GOT3 (cell line): ENCODE measurements around the gene GSTM3.
"Not testable (repeated sequence)": the region's sequence is repeated elsewhere in the genome, so short reads cannot be mapped to it uniquely, and the experiment has no call there.

ENCODE experiments used
- DNase-seq: peaks from one replicate; lab custom pipeline; 2025; ENCODE audit warnings: mixed read lengths; lab: John Stamatoyannopoulos, UW

The GSTM3 gene

DNA sequence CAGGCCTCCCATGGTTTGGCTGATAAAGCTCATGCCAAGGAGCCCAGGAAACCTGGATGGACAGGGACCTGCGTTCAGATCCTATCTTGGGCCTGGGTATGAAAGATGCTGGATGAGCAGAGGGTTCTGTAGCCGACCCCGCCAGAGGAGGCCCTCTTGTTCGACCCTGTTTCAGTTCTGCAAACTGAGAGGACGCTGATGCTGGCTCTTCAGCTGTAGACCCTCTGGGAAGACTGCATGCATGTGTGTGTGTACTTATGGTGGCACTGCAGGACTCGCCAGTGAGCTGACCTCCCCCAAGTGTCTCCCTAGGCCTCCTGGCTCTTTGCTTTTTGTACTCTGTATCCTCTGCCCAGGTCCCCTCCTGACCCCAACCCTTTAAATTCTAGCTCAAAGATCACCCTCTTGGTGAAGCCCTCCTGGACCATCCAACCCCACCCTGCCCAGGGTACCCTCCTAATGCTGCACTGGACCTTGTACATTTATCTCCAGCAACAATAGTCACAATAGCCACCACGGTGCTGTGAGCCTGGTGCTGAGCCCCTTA lies 21.3 kb upstream of the GSTM3 start:
- DNase-seq, result no peak

DNA sequence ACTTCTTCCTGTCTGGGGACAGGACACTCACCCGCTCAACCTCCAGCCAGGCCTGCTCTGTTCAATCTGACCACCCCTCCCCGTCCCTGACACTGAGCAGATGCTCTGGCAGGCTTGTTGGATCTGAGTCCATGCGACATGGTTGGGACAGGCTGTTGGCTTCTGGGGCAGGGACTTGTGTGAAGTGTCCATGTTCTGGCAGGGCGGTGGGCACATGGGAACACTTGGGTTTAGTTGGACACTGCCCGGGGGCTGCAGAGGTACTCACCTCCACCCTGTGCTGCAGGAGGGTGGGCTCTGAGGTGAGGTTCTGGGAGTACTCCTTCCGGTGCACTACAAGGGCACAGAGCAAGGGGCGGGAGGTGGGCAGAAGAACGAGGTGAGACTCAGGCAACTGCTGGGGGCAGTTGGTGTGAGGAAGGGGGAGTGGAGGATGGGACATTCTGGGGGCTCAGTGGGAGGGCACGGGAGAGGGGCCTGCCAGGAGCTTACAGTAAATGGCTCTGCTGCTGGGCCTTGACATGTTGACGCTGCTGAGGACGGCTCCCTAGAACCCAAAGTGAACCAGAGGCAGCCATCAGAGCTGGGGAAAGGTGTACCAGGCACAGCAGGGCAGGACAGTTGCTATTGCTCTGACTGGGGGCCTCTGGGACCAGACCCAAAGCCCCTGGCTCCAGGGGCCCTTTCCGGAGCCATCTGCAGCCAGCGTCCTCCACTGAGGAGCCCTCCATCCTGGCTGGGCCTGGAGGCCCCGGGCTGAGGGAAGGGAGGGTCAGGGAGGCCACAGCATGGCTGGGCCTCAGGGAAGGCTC lies 20.6 kb upstream of the GSTM3 start:
- no peak for DNase-seq

DNA sequence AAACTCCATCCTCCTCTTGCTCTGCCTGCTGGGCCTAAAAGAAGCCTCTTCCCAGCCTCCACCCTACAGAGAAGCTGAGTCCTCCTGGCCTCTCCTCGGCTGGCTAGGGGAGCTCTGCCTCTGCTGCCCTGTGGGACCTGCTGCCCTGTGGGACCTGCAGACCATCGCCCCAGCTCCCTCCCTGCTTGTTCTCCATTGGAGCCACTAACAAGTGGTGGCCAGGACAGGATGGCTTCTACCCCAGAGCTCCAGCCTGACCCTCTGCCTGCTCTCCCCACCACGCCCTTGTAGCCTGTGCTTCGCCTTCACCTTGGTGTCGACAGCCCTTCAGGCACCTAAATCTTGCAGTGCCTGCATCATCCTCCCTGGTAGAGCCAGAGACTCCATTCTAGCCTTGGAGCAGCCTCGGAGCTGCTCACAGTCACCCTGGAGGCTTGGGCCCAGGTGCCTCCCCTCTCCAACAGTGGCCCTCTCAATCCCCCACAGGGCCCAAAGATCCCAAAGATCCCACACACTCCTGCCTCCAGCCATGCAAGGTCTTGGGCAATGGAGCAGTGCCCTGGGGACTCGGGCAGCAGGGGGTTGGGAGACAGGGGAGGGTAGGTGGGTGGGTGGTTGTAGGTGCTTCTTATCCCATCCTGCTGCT lies 19.9 kb upstream of the GSTM3 start:
- no peak for DNase-seq

DNA sequence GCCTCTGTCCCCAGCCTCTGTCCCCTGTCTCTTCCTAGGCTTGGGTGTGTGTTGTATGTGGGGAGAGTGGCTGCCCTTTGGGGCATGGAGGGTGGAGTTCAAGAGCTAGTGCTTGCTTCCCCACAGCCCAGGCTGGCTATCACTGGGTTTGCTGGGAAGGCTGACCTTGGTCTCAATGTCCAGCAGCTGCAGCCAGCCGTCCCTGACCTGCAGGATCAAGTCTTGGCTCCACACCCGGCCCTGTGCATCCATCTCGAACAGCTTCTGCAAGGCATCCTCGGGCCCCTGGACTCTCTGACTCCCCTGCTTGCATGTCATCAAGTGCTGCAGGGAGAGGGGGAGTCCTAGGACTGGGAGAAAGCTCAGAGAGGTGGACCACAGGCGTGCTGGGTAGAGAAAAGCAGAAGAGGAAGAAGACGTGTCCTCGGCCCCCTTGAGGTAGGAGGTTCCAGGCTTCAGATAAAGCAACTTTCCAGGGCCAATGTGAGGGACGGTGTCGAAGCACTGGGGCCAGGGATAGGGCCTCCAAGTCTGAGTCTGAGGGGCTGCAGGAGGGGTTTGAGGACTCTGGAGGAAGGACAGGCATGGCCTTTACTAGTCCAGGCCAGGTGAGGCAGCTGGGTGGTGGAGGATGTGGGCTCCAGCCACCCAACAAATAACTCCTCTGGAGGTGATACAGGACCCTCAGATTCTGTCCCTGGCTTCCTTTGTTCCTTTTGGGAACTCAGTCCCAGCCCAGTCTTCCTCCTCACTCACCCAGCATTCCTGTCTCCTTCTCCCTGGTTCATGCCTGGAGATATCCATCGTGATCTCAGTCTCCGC lies 18.9 kb upstream of the GSTM3 start:
- DNase-seq, result no peak

DNA sequence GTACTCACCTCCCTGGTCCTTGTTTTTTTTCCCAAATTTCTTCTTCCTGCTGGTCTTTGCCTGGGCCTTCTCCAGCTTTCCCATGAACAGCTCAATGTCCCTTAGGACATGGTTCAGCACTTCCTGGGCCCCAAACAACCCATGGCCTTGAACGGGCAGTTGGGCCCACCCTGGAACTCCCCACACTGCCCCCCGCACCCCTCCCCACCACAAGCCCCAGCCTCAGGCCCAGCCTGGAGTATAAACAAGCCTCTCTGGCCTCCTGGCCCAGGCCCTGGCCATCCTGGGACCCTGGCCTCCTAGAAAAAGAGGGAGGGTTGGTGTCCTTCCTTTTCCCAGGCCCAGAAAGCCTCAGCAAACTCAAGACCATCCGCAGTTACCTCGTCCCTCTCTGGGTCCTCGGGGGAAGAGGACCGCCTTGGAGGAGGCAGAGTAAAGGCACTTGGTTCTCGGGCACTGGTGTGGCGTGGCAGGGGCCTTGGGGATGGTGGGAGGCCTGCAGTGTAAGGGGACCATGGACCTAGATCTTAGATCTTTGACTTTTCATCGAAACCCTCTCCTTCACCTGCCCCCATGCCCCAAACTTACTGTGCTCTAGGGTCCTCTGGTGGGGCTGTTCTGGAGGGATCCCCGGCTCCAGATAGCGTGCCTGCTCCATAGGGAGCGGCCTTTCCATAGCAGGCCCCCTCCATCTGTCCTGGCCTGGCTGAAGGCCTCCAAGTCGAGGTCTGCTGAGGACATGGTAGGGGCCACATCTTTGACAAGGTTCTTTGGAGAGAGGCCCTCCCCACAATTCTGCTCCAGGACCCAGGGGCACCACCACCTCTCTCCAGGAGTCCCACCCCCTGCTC lies 17.3 kb upstream of the GSTM3 start:
- no peak for DNase-seq

DNA sequence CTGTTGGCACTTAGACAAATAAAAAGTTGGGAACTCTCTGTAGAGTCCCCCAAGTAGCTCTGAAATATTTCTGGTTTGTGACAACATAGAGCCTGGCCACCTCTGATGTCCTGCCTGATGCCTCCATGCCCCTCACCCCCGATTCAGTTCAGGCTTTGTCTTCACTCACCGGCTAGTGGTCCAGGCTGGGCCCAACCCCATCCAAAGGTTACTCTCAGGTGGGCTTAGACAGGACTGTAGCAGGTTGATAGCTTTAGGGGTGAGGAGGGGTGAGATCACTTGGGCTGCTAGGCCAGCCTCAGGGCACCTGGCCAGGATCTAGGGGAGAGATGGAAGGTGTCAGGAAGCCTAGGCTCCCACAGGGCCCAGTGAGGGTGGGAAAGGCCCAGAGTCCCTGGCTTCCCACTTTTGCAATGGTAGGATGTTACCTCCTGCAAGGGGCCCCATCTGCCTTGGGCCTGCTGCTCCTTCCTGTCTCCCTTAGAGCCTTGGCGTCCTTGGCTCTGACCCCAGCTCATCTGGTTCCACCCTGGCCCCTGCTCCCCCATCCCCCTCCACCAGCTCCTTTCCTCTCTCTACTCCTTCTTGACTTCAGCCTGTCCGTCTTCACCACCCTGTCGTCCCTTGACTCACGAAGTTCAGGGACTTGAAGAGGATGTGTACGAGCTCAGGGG lies 16.1 kb upstream of the GSTM3 start:
- no peak for DNase-seq

DNA sequence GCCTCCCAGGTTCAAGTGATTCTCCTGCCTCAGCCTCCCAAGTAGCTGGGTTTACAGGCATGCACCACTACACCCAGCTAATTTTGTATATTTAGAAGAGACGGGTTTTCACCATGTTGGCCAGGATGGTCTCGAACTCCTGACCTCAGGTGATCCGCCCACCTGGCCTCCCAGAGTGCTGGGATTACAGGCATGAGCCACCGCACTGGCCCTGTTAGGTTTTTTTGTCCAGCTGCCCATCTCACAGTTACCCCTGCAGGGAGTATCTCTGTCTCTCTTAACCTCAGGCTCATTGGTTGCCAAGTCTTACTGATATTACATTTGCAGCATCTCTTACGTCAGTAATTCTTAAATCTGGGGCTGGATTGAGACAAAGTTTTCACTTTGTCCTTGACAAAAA lies 15.5 kb upstream of the GSTM3 start:
- DNase-seq, result not testable (repeated sequence)

DNA sequence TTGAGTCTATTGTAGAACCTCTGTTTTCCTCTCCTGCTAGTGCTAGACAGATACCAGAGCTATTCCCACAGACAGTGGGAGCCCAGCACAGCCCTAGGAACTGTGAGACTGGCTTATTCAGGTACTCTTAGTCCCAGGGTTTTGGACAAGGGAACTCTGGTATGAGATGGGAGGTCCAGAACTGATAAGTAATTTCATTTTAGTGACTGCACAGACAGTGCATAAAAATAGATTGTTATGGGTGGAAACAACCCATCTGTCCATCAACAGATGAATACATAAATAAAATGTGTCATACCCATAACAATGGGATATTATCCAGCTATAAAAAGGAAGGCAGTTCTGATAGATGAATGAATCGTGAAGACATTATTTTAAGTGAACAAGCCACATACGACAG lies 13.9 kb upstream of the GSTM3 start:
- DNase-seq, result no peak

DNA sequence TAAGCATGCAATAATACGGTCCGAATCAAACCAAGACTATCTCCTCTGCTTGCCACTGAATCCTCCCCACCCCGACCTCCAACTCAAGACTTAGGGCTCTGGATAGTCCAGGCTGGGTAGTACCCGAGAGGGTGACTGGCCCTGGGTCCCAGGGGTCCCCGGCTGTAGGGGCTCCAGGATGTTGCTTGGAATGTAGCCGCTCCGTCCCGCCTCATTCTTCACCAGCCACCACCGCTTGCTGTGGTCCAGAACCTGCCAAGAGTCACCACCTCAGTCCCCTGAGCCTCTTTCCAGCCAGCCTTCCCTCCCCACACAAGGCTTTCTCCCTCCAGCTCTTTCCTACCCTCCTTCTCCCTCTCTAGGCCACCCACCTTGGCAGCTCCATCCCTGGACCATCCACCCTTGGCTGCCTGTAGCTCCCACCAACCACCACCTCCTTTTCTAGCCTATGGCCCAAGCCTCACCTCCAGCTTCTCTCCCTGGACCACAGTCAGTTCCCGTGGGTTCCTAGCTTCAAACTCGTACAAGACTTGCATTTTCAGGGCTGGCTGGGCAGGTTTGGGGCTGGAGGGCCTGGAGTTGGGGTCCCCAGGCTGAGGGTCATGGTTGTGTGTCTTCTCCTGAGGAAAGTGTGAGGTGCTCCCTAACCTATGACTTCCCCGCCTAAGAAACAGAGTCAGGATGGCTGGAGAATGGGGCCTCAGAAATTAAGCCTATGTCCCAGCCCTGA lies 10.9 kb upstream of the GSTM3 start:
- no peak for DNase-seq

DNA sequence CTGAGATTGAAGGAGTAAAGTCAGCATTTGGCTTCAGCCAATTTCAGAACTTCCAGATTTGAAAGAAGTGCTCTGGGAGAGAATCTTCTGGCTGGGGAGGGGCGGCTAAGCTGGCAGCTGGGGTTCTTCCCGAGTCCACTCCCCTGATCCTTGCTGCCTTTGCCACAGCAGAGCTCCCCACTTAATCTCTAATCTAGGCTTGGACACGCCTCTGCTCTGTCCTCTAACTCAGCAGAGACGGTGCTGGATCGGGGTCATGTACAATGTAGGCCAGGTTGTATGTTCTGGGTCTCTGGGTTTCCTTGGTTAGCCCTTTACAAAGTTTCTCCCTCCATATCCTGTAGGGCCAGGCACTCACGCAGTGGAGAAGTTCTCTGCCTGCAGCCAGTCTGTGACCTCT lies 10.1 kb upstream of the GSTM3 start:
- no peak for DNase-seq

DNA sequence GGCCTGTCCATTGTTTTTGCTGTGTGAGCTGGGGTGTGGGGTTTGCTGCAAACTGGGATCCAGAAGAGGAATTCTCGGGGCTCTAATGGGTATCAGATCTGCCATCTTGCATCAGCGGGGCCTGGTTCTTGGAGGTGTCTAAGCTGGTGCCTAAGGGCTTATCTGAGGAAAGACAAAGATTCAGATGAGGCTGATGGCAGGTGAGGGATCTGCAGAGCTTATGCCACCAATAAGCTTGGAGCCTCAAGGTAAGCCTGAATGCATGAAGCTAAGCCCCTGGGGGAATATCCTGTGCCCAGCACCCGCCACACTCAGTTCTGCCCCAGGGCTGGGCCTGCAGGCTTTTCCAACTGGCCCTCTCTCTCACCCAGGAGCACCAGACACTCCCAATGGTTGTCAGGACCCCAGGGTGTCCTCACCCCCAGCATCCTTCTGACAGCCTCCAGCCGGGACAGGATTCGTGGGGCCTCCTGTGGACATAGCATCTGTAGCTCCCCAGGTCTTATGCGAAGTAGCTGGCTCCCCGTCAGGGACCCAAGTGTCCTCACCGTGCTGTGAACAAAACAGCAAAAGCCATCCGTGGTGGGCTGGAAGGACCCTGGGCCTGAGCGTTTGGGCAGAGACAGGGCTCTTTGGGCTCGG lies 9.5 kb upstream of the GSTM3 start:
- DNase-seq, result no peak

DNA sequence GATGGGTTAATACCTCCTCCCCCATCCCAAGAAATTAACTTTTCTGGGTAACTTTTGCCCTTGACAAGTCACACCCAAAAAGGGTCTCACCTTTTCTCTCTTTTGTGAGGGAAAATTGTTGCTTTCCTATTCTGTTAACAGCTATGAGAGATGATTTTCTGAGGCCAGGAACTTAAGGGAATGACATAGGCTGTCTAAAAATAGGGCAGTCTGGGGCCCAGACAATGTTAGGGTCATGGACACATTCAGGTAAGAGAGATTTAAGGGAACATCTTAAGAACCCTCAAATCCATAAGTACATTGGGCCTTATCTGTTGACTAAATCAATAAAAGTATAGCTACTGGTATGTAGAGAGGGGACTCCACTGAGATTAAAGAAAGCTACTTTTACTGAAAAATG lies 8.4 kb upstream of the GSTM3 start:
- DNase-seq, result no peak

DNA sequence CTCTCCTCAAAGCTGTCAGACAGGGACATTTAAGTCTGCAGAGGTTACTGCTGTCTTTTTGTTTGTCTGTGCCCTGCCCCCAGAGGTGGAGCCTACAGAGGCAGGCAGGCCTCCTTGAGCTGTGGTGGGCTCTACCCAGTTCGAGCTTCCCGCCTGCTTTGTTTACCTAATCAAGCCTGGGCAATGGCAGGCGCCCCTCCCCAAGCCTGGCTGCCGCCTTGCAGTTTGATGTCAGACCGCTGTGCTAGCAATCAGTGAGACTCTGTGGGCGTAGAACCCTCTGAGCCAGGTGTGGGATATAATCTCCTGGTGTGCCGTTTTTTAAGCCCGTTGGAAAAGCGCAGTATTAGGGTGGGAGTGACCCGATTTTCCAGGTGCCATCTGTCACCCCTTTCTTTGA lies 7.5 kb upstream of the GSTM3 start:
- DNase-seq, result not testable (repeated sequence)

DNA sequence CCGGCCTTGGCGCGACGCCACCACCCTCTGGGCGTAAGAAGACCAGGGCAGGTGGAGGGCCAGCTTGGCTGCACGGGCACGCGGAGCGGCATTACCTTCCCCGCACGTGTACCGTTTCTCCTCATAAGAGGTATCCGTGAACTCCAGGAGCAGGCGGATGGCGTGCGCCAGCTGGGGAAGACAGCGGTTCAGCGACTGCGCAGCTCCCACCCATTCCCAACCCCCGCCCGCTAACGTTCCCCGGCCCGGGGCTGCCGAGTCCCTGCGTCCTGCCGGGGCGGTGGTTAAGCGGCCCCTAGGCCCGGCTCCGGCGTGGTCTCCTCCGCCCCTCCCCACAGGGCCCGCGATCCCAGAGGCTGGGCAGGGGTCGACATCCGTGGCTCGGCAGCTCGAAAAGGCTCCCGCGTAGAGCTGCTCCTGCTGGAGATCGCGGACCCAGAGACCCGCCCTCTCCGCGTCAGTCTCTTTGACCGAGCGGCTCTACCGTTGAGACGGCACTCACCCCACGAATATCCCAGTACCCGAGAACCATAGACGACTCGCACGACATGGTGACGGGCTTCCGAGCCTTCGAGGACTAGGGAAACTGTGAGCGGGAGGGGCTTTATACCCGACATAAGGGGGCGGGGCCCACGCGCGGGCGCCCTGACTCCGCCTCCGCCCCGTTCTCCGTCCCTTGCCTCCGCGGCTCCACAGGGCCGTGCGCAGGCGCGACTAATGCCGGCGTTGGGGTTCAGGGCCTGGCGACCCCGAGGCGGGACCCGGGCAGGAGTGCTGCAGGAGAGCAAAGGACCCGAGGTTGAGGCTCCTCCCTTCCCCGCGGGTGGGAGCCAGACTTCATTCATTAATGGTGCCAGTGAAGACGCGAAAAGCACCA lies 862 bp downstream of the GSTM3 start:
- peak; percentile 7 for DNase-seq

DNA sequence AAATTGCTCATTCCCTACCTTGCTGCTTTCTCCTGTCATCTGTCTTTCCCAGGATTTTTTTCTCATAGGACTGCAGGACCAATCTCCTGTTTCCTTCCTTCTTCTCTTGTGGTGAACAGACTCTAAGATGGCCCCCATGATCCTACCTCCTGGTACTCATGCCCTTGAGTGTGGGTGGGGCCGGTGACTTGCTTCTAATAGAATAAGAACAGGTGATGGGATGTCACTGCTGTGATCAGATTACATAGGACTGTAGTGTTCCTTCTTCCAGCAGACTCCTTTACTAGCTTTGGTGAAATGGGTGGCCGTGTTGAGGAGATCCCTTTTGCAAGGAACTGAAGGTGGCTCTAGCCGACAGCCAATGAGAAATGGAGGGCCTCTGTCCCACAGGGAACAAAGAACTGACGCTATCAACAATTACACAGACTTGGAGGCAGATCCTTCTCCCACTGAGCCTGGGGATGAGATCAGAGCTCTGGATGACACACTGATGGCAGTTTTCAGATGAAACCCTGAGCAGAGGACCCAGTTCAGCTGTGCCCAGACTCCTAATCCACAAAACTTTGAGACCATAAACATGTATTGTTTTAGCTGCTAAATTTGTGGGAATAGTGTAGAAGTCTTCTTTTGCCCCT lies 7.5 kb downstream of the GSTM3 start:
- no peak for DNase-seq

DNA sequence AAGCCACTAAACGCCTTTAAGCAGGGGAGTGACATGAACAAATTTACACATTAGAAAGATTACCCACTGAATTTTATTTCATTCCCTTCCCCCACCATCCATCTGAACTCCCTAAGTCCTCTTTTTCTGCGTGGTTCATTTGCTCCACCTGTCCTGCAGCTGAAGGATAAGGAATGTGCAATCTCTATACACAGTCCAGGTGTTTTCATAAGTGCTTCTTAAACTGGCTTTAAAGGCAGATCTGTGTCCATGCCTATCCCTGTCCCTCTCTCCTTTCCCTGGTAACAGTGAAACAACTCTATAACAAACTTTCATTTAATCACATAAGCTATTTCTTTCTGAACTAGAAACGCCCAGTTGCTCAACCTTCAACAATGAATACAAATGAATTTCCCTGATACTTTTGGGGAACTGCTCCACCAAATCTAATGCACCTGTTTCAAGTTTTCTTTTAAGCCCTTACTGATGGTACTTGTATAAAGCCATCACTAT lies 8.4 kb downstream of the GSTM3 start:
- DNase-seq, result no peak

DNA sequence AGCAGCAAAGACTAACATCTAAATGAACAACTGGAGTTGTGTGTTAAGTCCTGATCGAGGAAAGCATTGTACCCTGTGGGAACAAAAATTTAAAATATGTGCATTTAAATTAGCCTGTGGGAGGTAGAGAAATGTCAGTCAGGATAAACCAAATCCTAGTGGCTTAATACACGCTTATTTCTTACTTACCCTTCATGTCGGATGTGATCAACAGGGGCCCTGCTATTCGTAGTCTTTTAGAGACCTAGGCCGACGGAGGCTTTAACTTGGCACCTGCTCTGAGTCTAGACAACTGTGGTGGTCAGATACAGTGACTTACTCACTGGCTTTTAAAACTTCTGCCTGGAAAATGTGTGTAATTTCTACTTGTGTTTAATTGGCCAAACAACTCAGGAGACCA lies 10.2 kb downstream of the GSTM3 start:
- DNase-seq, result no peak

DNA sequence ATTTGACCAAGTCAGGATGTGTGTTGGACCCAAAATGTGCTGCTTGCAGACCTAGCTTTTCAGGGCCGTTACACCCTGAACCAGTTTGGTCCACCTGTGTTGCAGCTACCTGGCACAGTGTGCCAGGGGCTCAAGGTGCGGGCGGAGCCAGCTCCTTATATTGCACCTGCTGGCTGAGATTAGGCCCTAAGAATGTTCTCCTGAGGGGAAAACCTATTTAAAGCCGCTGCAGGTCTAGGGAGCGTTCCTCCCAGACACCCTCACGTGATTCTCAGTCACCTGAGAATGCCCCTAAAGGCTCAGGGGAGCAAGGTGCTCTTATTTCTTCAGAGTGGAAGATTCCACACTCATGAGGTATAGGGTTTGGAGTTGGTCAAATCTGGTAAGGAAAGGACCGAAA lies 12.0 kb downstream of the GSTM3 start:
- no peak for DNase-seq
